Measurements from ENCODE around the gene NOTCH1.

DNA sequence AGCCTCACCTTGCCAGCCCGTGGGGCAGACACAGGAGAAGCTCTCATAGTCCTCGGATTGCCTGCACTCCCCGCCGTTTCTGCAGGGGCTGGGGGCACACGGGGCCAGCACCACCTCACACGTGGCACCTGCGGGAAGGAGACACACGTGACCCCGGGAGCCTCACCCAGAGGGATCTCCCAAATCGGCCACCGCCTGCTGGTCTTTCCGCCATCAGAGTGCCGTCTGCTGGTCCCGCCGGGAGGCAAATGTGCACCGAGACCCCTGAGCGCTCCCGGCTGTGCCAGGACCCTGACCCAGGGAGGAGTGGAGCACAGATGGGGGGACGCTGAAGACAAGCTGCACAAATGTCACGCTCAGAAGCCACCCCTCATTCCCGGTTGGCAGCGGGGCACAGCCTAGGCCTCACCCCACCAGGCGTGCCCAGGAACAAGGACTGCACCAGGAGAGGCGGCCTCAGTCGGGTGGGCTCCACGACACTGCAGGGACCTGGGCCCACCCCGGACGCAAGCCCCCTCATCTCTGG, 34.6 kb downstream of the NOTCH1 start:
- TF ChIP-seq CTCF (IDR thresholded peaks at IDR 0.05; ENCODE audit: poor library complexity, severe bottlenecking) (no peak), SMC3 (conservative IDR thresholded peaks at IDR 0.05; ENCODE audit: poor library complexity) (no peak), POLR2AphosphoS5 (IDR thresholded peaks at IDR 0.05) (no peak), EZH2 (IDR thresholded peaks at IDR 0.05; ENCODE audit: borderline replicate concordance, insufficient read depth, low read length, poor library complexity, severe bottlenecking) (no peak), EP300 (conservative IDR thresholded peaks at IDR 0.05; ENCODE audit: poor library complexity, severe bottlenecking) (no peak), RAD21 (conservative IDR thresholded peaks at IDR 0.05) (no peak)
- TF ChIP-seq, protein P1, sequence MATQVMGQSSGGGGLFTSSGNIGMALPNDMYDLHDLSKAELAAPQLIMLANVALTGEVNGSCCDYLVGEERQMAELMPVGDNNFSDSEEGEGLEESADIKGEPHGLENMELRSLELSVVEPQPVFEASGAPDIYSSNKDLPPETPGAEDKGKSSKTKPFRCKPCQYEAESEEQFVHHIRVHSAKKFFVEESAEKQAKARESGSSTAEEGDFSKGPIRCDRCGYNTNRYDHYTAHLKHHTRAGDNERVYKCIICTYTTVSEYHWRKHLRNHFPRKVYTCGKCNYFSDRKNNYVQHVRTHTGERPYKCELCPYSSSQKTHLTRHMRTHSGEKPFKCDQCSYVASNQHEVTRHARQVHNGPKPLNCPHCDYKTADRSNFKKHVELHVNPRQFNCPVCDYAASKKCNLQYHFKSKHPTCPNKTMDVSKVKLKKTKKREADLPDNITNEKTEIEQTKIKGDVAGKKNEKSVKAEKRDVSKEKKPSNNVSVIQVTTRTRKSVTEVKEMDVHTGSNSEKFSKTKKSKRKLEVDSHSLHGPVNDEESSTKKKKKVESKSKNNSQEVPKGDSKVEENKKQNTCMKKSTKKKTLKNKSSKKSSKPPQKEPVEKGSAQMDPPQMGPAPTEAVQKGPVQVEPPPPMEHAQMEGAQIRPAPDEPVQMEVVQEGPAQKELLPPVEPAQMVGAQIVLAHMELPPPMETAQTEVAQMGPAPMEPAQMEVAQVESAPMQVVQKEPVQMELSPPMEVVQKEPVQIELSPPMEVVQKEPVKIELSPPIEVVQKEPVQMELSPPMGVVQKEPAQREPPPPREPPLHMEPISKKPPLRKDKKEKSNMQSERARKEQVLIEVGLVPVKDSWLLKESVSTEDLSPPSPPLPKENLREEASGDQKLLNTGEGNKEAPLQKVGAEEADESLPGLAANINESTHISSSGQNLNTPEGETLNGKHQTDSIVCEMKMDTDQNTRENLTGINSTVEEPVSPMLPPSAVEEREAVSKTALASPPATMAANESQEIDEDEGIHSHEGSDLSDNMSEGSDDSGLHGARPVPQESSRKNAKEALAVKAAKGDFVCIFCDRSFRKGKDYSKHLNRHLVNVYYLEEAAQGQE (IDR thresholded peaks at IDR 0.05; ENCODE audit: borderline replicate concordance) = no peak
